GM18951 (cell line): Measurements from ENCODE around the gene KLHL26.

Experiments used
- POLR2A ChIP-seq: IDR thresholded peaks from 4 replicates; pipeline ENCODE4 v1.6.1; 2011; ENCODE audit warnings: mild to moderate bottlenecking; ENCODE audit not compliant: insufficient read length, insufficient read depth; ENCODE audit errors: extremely low read depth
- in situ Hi-C: fragments of 300-500 bp; cut with MboI; formaldehyde crosslinking; loops from one replicate; pipeline ENCODE4 v1.12.0; 2022; ENCODE audit warnings: low sequenced_read_pairs, mixed read lengths, inconsistent platforms; ENCODE audit not compliant: unreplicated experiment

The KLHL26 gene

DNA sequence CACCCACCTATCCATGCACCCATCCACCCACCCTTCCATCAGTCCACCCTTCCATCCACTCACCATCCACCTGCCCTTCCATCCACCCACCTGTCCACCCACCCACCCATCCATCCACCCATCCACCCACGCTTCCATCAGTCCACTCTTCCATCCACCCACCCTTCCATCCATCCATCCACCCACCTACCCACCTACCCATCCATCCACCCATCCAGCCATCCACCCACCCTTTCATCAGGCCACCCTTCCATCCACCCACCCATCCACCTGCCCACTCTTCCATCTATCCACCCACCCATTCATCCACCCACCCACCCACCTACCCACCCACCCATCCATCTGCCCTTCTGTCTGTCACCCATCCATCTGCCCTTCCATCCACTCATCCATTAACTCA, 17.0 kb downstream of the KLHL26 start:
- in situ Hi-C loops, result no loop called here
- TF ChIP-seq POLR2A, result no peak

DNA sequence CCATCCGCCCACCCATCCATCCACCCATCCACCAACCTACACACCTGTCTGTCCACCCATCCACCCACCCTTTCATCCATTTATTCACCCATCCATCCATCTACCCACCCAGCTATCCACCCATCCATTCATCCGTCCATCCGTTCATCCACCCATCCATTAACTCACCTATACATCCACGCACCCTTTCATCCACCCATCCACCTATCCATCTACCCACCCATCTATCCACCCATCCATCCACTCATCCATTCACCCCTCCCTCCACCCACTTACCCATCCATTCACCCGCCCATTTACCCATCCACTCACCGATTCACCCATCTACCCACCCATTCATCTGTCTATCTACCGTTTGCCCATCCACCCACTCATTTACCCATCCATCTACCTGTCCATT, 17.6 kb downstream of the KLHL26 start:
- in situ Hi-C loops, result no loop called here
- TF ChIP-seq POLR2A, result no peak

DNA sequence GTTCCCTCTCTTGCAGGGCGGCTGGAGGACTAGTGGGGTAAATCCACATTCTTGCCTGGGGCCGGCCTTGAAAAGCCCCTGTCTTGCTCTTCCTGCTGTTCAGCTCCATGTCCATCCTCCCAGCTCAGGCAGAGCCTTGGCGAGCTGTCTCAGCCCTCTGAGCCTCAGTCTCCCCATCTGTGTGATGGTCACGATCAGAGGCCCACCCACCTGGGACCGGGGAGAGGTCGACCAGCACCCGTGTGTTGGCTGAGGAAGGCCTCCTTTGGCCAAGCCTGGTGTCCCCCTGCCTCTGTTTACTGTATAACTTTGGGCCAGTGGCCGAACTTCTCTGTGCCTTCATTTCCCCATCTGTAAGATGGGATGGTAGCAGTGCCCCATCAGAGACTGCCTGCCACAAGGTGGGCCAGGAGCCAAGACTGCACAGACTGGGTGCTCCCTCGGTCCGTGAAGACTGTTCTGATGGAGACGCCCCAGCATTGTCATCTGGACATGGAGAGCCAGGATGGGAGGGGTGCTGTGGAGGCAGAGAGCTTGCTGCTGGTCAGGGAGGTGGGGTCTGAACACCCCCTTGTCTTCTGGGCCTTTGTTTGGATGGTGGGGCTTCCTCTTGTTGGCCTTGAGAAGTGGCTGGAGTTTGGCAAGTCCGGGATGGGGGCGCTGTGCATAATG, 18.5 kb downstream of the KLHL26 start:
- in situ Hi-C loops, result no loop called here
- TF ChIP-seq POLR2A, result no peak

DNA sequence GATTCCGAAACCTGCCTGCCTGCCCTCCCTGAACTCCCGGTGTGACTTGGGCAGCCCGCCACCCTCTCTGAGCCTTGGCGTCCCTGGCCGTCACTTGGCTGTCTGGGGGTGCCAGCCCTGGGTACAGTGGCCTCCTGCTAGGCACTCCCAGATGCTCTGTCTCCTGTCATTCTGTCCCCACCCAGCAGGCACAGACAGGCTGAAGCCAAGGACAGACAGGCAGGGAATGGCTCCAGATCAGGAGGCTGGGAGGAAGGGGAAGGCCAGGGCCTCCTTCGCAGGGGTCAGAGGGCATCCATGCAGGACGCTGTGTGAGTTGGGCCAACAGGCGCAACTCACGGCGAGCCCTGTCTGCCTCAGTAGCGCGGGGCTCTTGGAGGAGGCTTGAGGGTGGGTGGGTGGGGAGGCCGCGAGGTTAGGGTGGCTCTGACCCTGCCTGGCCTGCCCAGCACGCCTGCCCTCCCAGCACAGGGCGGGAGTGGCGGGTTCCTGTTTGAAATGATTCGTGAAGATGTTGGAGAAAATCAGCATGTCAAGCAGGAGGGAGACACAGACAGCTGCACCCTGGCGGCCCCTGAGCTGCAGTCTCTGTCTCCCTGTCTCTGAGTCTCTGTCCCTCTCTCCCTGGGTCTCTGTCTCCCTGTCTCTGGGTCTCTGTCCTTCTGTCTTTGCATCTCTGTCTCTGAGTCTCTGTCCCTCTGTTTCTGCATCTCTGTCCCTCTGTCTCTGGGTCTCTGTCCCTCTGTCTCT, 19.7 kb downstream of the KLHL26 start:
- TF ChIP-seq POLR2A, result no peak
- in situ Hi-C loops, result no loop called here

DNA sequence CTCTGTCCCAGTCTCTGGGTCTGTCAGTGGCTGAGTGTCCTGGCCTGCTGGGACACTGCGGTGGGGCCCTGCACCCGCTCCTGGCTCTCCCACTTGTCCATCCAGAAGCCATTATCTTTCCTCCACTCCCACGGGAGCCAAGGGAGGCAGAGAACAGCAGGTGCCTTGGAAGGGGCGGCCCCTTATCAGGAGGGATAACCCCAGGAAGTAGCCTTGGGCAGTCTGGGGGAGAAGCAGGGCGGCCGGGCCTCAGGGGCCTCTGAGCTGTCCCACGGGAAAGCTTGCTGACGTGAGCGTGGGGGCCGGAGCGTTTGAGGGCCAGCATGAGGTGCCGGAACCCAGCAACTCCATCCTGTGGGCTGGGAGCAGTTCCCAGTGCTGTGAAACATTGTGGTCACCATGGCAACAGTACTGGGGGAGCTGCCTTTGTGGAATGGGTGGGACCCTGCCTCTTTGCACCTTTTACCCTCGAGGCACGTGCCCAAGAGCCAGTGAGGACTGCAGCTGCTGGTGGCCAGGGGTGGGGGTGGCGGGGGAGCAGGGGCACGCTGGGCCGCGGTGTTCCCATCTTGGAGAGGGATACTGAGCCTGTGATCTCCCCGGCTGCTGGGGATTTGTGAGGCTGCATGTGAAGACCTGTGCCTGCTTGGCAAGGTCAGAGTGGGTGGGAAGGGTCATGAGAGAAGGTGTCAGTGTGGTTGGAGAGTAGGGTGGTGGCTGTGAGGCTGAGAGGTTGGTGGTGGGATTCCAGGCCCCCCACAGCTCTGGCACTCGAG, 20.9 kb downstream of the KLHL26 start:
- no peak for TF ChIP-seq POLR2A
- in situ Hi-C loops, result no loop called here

DNA sequence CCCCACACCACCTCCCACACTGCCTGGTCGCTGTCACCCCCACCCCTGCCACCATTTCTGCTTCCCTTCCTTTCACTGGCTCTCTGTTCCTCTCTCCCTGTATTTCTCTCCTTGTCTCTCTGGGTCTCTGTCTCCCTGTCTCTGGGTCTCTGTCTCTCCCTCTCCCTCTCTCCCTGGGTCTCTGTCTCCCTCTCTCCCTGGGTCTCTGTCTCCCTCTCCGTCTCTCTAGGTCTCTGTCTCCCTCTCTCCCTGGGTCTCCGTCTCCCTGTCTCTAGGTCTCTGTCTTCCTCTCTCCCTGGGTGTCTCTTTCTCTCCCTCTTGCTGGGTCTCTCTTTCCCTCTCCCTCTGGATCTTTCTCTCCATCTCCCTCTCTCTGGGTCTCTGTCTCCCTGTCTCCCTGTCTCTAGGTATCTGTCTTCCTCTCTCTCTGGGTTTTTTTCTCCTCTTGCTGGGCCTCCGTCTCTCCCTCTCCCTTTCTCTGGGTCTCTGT, 21.6 kb downstream of the KLHL26 start:
- in situ Hi-C loops, result no loop called here
- no peak for TF ChIP-seq POLR2A

DNA sequence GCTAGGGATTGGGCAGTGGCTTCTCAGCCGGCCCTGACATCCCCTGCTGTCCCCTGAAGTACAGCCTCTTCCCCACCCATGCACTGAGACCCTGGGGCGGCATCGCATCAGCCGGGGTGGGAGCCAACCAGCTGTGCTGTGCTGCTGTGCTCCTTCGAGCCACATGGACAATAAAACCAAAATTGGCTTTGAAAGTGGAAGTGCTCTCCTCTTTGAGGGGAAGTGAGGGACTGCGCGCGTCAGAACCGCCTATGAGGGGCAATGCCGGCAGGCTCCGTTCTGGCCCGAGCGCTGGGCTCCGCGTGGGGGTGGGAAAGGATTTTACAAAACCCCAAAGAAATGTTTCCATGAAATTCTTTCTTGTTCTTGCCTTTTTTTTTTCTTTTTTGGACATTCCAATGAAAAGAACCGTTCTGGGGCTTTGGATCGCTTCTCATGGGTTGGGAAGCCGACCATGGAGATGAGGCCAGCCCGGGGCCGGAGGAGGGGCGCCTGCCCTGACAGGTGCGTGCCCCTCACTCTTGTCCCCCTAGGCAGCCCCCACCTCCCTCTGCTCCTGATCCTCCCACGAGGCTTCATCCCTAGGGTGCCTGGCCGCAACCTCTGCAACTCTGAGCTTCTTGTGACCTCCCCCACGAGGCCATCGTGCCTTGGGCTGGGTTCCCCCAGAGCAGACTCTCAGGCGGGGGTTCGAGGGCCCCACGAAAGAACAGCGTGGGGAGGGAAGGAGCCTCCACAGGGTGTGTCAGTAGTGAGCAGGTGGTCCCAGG, 22.6 kb downstream of the KLHL26 start:
- TF ChIP-seq POLR2A, result no peak
- in situ Hi-C loops, result no loop called here

DNA sequence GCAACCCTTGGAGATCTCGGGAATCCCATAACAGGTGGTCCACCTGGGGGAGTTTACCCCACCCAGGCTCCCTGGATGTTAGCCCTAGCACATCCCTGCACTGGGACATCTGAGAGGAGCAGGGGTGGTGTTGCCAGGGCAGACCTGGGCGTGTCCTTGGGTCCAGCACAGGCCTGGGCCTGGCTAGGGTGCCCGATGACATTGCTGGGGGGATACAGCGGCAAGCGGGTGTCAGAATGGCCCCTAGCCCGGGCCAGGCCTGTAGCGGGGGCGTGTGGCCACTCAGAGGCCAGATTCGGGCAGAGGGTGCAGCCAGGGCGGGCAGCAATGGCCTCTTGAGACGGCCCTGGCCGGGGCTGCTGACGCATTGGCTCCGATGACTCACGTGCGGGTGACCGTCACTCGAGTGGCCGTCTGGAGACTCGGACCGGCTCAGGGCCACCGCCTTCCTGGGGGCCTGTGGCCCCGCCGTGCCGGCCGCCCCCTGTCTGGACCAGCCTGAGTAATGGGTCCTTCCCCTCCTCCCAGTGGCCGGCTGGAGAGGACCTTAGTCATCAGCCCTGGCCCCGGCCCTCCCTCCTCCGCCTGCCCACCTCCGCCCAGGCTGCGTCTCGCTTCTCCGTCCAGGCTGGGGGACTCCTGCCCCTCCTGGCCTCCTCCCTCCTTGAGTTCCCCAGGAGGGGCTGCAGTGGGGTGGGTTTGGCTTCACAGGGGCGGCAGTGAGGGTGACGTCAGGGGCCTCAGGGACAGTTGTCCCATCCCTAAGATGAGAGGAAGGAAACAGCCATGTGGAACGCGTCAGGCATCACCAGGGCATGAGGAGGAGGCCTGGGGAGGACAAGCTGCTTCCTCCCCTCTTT, 23.5 kb downstream of the KLHL26 start:
- in situ Hi-C loops, result no loop called here
- no peak for TF ChIP-seq POLR2A

DNA sequence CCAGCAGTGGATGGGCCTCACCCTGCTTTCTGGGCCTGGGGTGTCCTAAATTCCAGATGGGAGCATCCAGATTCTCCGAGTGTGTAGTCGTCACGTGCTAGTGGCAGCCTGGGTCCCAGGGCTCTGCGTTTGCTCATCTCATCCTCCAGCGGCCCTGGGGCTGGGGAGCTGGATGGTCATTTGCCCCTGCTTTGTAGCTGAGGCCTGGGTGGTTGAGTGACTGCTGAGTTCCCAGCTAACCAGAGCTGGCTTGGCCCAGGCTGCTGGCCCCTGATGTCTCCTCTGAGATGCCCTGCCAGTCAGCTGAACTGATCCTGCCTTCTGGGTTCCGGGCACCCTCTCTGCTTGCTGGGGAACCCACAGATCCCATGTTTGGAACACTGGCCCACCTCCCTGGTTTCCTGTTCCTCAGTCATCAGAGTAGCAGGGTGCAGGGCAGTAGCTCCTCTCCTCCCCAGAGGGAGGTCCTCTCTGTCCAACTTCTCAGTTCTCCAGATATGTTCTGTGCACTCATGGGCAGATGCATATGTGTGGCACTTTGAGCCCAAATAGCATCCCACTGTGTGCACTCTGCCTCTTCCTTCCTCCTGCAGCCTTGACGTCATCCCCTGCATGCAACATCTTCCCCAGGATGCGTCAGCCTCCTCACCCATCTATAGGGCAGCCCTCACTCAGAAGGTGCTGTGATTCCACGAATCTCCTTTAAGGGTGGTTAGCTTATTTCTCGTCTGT, 24.3 kb downstream of the KLHL26 start:
- no peak for TF ChIP-seq POLR2A
- in situ Hi-C loops, result no loop called here

DNA sequence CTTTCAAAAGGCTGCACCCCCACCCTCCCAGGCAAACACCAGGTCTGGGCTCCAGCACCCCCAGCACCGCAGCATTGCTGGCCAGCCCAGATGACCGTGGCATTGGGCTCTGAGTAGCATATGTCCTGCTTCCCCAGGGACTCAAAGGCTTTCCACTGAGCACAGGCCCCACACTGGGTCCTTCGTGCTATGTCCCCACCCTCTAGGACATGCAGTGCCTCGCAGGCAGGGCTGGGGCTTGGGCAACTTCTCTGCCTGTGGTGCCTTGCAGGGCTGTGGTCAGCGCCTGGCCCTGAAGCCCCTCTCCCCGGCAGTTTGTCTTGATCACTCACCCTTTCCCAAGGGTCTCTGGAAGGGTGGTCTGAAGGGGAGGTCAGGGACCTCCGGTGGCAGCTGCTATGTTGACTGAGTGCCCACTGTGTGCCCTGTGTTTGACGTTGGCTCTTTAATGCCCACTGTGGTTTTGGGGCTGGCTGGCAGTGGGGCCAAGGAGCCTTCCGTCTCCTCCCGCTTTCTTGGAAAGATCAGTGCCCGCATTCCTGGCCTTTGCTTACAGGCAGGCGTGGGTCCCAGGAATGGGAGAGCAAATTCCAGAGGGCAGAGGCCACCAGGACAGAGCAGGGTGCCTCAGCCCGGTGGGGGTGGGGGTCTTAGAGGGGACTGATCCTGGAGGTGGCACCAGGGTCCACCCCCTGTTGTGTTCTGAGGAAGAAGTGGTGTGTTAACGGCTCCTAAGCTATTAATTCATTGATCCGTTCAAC, 26.3 kb downstream of the KLHL26 start:
- no peak for TF ChIP-seq POLR2A
- in situ Hi-C loops, result no loop called here

DNA sequence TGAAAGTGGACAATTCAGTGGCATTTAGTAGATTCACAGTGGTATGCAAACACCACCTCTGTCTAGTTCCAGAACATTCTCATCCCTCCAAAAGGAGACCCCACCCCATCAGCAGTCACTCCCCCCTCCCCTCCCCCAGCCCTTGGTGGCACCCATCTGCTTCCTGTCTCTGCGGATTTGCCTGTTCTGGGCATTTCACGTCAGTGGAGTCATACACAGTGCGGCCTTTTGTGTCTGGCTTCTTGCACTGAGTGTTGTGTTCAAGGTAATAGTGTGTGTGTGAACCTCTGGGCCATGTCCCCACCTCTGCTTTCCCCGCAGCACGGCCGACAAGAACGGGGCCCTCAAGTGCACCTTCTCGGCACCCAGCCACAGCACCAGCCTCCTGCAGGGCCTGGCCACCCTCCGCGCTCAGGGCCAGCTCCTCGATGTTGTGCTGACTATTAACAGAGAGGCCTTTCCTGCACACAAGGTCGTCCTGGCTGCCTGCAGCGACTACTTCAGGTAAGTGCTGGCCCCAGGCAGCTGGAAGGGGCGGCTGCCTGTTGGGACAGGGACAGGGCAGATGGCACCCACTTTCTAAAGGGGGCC, 27.2 kb downstream of the KLHL26 start:
- in situ Hi-C loops, result no loop called here
- TF ChIP-seq POLR2A, result no peak

DNA sequence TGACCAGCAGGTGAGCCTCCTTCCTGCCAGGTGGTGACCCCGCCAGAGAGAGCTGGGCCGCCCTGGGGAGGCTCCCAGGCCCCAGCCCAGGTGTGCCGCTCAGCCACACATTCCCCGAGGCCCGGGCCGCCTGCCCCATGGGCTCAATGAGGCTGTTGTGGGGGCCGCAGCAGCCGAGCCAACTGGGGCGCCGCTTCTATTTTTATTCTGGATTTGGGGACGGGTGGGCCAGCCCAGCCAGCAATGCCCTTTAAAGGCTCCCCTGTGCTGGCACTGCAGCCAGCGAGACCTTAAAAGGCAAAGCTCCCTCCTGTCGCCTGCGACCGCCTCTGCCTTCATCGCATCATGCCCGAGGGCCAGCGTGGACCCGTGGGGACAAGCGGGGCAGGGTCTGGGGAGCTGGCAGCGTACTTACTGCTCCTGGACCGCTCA, 29.0 kb downstream of the KLHL26 start:
- no peak for TF ChIP-seq POLR2A
- in situ Hi-C loops, result no loop called here
